GM19240 (cell line): ENCODE data around the gene OR5K2.

Experiments used
- DNase-seq: peaks from one replicate; pipeline ENCODE4 v3.0.0; 2011; ENCODE audit warnings: low spot score; ENCODE audit not compliant: insufficient read length

The OR5K2 gene

GRCh38 chr3:98497381-98497780 is at the start of gene OR5K2:
OR5K2 (plus strand) TSS chr3:98497681; CDS start chr3:98497681, 0 bp downstream.
- DNase-seq, result no peak

GRCh38 chr3:98449606-98450193 is 47.8 kb upstream of the OR5K2 start:
- no peak for DNase-seq

- no peak for DNase-seq
Measured at GRCh38 chr3:98450372-98450771, 47.1 kb upstream of the OR5K2 start.

GRCh38 chr3:98453827-98454226 is 43.7 kb upstream of the OR5K2 start:
- DNase-seq, result no peak

GRCh38 chr3:98454929-98455328 is 42.6 kb upstream of the OR5K2 start:
- DNase-seq, result no peak

GRCh38 chr3:98457543-98457942 is 39.9 kb upstream of the OR5K2 start:
- DNase-seq, result no peak

GRCh38 chr3:98460220-98460619 is 37.3 kb upstream of the OR5K2 start:
- DNase-seq, result no peak

- DNase-seq, result no peak
Measured at GRCh38 chr3:98462901-98463300, 34.6 kb upstream of the OR5K2 start, which contains the start of gene OR5K1. OR5K1 (plus strand) TSS chr3:98463201; CDS start chr3:98469577, 6,376 bp downstream.

GRCh38 chr3:98482717-98483482 is 14.6 kb upstream of the OR5K2 start:
- DNase-seq, result no peak

- DNase-seq, result no peak
Measured at GRCh38 chr3:98483626-98484025, 13.9 kb upstream of the OR5K2 start.

GRCh38 chr3:98500019-98500418 is 2.5 kb downstream of the OR5K2 start:
- no peak for DNase-seq

GRCh38 chr3:98501270-98501669 is 3.8 kb downstream of the OR5K2 start:
- no peak for DNase-seq

- DNase-seq, result no peak
Measured at GRCh38 chr3:98501863-98502576, 4.5 kb downstream of the OR5K2 start.

- no peak for DNase-seq
Measured at GRCh38 chr3:98504539-98504938, 7.1 kb downstream of the OR5K2 start.

- DNase-seq, result no peak
Measured at GRCh38 chr3:98508582-98508981, 11.1 kb downstream of the OR5K2 start.

- no peak for DNase-seq
Measured at GRCh38 chr3:98512576-98512975, 15.1 kb downstream of the OR5K2 start.

- DNase-seq, result no peak
Measured at GRCh38 chr3:98513091-98513511, 15.6 kb downstream of the OR5K2 start.

GRCh38 chr3:98513736-98514135 is 16.3 kb downstream of the OR5K2 start:
- no peak for DNase-seq

- DNase-seq, result no peak
Measured at GRCh38 chr3:98514948-98515347, 17.5 kb downstream of the OR5K2 start.

GRCh38 chr3:98518816-98519215 is 21.3 kb downstream of the OR5K2 start:
- DNase-seq, result no peak

GRCh38 chr3:98519351-98519750 is 21.9 kb downstream of the OR5K2 start:
- no peak for DNase-seq

GRCh38 chr3:98521897-98522543 is 24.5 kb downstream of the OR5K2 start:
- no peak for DNase-seq
